IMR-90 (cell line): ENCODE data around the gene DALRD3.

Experiments used
- CEBPB ChIP-seq: IDR thresholded peaks from 2 replicates; pipeline ENCODE4 v1.6.1; 2012; ENCODE audit warnings: low read depth, low read length, improper control_type of control experiment
- CHD1 ChIP-seq: IDR thresholded peaks from 2 replicates; pipeline ENCODE4 v1.6.1; 2012; ENCODE audit warnings: low read depth, low read length, improper control_type of control experiment
- CTCF ChIP-seq: conservative IDR thresholded peaks from 2 replicates; pipeline ENCODE4 v1.5.1; 2012; ENCODE audit warnings: mild to moderate bottlenecking, low read depth, low read length, improper control_type of control experiment
- MAFK ChIP-seq: IDR thresholded peaks from 2 replicates; pipeline ENCODE4 v1.6.1; 2012; ENCODE audit warnings: low read depth, low read length, improper control_type of control experiment
- POLR2A ChIP-seq: IDR thresholded peaks from 2 replicates; pipeline ENCODE4 v1.6.1; 2012; ENCODE audit warnings: mild to moderate bottlenecking, low read depth, low read length
- SMC3 ChIP-seq: fragments of 150-350 bp; IDR thresholded peaks from 2 replicates; pipeline ENCODE4 v1.6.1; 2016; ENCODE audit warnings: low read depth, mild to moderate bottlenecking, antibody characterized with exemption, low read length, moderate library complexity
- TF ChIP-seq, protein P1 (sequence below): fragments of 150-350 bp; IDR thresholded peaks from 2 replicates; pipeline ENCODE4 v1.6.1; 2017; ENCODE audit warnings: mild to moderate bottlenecking, antibody characterized with exemption, low read length, low read depth

DNA sequence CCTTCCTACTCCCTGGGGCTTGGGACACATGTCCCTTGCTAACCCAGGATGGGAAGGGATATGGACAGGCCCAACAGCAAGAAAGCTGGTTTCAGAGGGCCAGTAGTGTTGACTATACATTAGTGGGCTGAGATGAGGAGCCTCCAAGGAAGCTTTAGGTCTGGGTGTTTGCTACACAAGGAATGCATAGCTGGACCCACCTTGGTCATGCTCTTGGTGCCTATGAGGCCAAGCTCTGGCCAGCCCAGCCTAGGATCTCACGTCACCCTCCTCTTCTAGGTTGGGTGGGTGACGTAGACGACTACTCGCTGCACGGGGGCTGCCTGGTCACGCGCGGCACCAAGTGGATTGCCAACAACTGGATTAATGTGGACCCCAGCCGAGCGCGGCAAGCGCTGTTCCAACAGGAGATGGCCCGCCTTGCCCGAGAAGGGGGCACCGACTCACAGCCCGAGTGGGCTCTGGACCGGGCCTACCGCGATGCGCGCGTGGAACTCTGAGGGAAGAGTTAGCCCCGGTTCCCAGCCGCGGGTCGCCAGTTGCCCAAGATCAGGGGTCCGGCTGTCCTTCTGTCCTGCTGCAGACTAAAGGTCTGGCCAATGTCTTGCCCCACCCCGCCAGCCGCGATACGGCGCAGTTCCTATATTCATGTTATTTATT lies 11.8 kb downstream of the DALRD3 start:
- TF ChIP-seq SMC3 (no peak), CTCF (no peak), MAFK (no peak), CEBPB (no peak), POLR2A (no peak), CHD1 (no peak)
- TF ChIP-seq, protein P1, sequence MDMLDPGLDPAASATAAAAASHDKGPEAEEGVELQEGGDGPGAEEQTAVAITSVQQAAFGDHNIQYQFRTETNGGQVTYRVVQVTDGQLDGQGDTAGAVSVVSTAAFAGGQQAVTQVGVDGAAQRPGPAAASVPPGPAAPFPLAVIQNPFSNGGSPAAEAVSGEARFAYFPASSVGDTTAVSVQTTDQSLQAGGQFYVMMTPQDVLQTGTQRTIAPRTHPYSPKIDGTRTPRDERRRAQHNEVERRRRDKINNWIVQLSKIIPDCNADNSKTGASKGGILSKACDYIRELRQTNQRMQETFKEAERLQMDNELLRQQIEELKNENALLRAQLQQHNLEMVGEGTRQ, result no peak
